HepG2 (cell line): ENCODE data around the gene SELENOT. TPM values are rescaled to one million over a fixed set of nuclear protein-coding genes. Genes with fewer than 3 reads are reported as not detected.

ENCODE experiments used
- ATAC-seq: fragments of 200-7000 bp; cut with Tn5 transposase; 3 replicates; pipeline ENCODE4 v1.9.1; 2020; ENCODE audit warnings: mild to moderate bottlenecking, moderate library complexity
- BruUV-seq: library from RNA; stranded (reverse); fragments of 400-500 nt; replicated peaks from 2 replicates; lab custom pipeline; 2021; lab: Mats Ljungman, UMichigan
- CTCF ChIA-PET: fragments of 300-600 bp; formaldehyde crosslinking; extraction: SDS; loops from one replicate; lab custom pipeline; 2021; ENCODE audit warnings: low total read pairs, inconsistent platforms, low intra/inter-chr PET ratio; lab: Yijun Ruan, JAX
- POLR2A ChIA-PET: fragments of 350-600 bp; sonication (Branson Sonifier 250); formaldehyde crosslinking; loops from one replicate; lab custom pipeline; 2020; ENCODE audit warnings: antibody characterized with exemption, inconsistent platforms; lab: Yijun Ruan, JAX
- DNase-seq: peaks from one replicate; pipeline ENCODE4 v3.0.0-alpha.2; 2015; ENCODE audit warnings: low spot score
- FAIRE-seq: peaks from 3 replicates; lab custom pipeline; 2011; peaks lifted over from hg19 to GRCh38; lab: Jason Lieb, UNC
- H2AFZ ChIP-seq: one replicate; pipeline ENCODE4 v1.6.1; 2011; ENCODE audit warnings: low read length, inconsistent platforms
- H3K27ac ChIP-seq: fragments of 300-600 bp; 3 replicates; pipeline ENCODE4 v1.8.0; 2011; ENCODE audit warnings: mixed run types, mild to moderate bottlenecking, mixed read lengths, low read length, inconsistent platforms; ENCODE audit not compliant: insufficient read depth; ENCODE audit errors: extremely low read length
- H3K27me3 ChIP-seq, 2 experiments: fragments of 200-600 bp in 1 of 2; 2 replicates in 1 of 2; 3 replicates in 1 of 2; pipeline versions ENCODE4 v1.6.0 to v1.8.0; 2011; ENCODE audit warnings: low read length in 2 of 2, mild to moderate bottlenecking in 2 of 2, moderate library complexity in 2 of 2, inconsistent platforms in 1 of 2; ENCODE audit not compliant: insufficient read depth in 2 of 2, control insufficient read depth in 1 of 2
- H3K36me3 ChIP-seq, 2 experiments: fragments of 200-600 bp in 1 of 2; replicated peaks in 1 of 2; 2 replicates in 1 of 2; 3 replicates in 1 of 2; pipeline versions ENCODE4 v1.5.1 to v1.8.0; 2011; ENCODE audit warnings: low read length in 2 of 2, inconsistent platforms in 1 of 2; ENCODE audit not compliant: insufficient read depth in 2 of 2, control insufficient read depth in 1 of 2
- H3K4me1 ChIP-seq: 2 replicates; pipeline ENCODE4 v1.5.1; 2012; ENCODE audit warnings: low read length, inconsistent platforms; ENCODE audit not compliant: insufficient read depth
- H3K4me2 ChIP-seq: 2 replicates; pipeline ENCODE4 v1.6.0; 2011; ENCODE audit warnings: low read depth, low read length, inconsistent platforms
- H3K4me3 ChIP-seq, 3 experiments: fragments of 200-600 bp in 1 of 3; sonication (generic), shearing (Covaris generic) in 1 of 3; replicated peaks in 1 of 3; 2 replicates each; pipeline ENCODE4 v1.5.1; 2011 to 2016; ENCODE audit warnings: low read length in 3 of 3, inconsistent platforms in 2 of 3, low read depth in 2 of 3, mild to moderate bottlenecking in 2 of 3, control low read depth in 1 of 3, mixed read lengths in 1 of 3; ENCODE audit not compliant: insufficient read depth in 1 of 3
- H3K79me2 ChIP-seq: one replicate; pipeline ENCODE4 v1.6.1; 2011; ENCODE audit warnings: low read length, inconsistent platforms; ENCODE audit not compliant: insufficient read depth
- H3K9ac ChIP-seq: 2 replicates; pipeline ENCODE4 v1.6.0; 2011; ENCODE audit warnings: mild to moderate bottlenecking, low read depth, low read length, inconsistent platforms; ENCODE audit not compliant: insufficient read depth
- H3K9me3 ChIP-seq: 2 replicates; pipeline ENCODE4 v1.5.1; 2012; ENCODE audit warnings: mild to moderate bottlenecking, low read length
- H4K20me1 ChIP-seq: 2 replicates; pipeline ENCODE4 v1.6.0; 2011; ENCODE audit warnings: inconsistent platforms, mild to moderate bottlenecking, low read length, moderate library complexity; ENCODE audit not compliant: insufficient read depth
- MAFF ChIP-seq: IDR thresholded peaks from 2 replicates; pipeline ENCODE4 v1.6.1; 2011; ENCODE audit warnings: low read depth, low read length, improper control_type of control experiment
- SMAD9 ChIP-seq: sonication (generic); formaldehyde crosslinking; IDR thresholded peaks from 2 replicates; pipeline ENCODE4 v1.5.1; 2020; ENCODE audit warnings: mild to moderate bottlenecking, missing genetic modification reagents
- SOX5 ChIP-seq: IDR thresholded peaks from 2 replicates; pipeline ENCODE4 v1.6.1; 2016; ENCODE audit warnings: borderline replicate concordance
- ZNF124 ChIP-seq: sonication (generic); formaldehyde crosslinking; IDR thresholded peaks from 2 replicates; pipeline ENCODE4 v1.4.0; 2020; ENCODE audit warnings: missing genetic modification reagents
- ZNF614 ChIP-seq: IDR thresholded peaks from 2 replicates; pipeline ENCODE4 v1.6.1; 2018; ENCODE audit warnings: missing biosample characterization, missing genetic modification reagents, inconsistent platforms, borderline replicate concordance
- WGBS: methylation state at CpG from one replicate; pipeline ENCODE4 v1.1.6; 2017; ENCODE audit warnings: low lambda C conversion rate; 5-methylcytosine and 5-hydroxymethylcytosine counted together
- in situ Hi-C: cut with HindIII; loops from 2 replicates; pipeline ENCODE4 v1.10.0; 2017; ENCODE audit warnings: low pct_unique_long_range_greater_than_20kb; ENCODE audit not compliant: extremely low pct_ligation_motif_present
- intact Hi-C: fragments of 100-400 bp; cut with micrococcal nuclease; formaldehyde crosslinking; loops from one replicate; pipeline ENCODE4 v1.10.0; 2022; ENCODE audit not compliant: unreplicated experiment
- polyA plus RNA-seq, 8 experiments: library from polyadenylated mRNA; depleted of rRNA in 3 of 8; stranded (reverse) in 7 of 8; unstranded in 1 of 8; fragments of >200 nt; fragmentation: Illumina TruSeq in 4 of 8; extraction: Trizol in 4 of 8; gene quantifications; 2 replicates each; pipeline versions ENCODE4 v1.2.1 to v1.2.3, GENCODE V29; 2011 to 2016; ENCODE audit warnings: low read depth in 4 of 8, missing spikeins in 1 of 8, mixed read lengths in 1 of 8; ENCODE audit not compliant: insufficient read depth in 1 of 8
- total RNA-seq, 5 experiments: library from RNA; depleted of rRNA; stranded (reverse); fragments of >200 nt; fragmentation: Illumina TruSeq; extraction: Trizol; gene quantifications; 2 replicates each; pipeline ENCODE4 v1.2.3, GENCODE V29; 2016; ENCODE audit warnings: low read depth in 1 of 5
- TF ChIP-seq, protein P1 (sequence below): sonication (generic); formaldehyde crosslinking; IDR thresholded peaks from 2 replicates; pipeline ENCODE4 v1.4.0; 2020; ENCODE audit warnings: mild to moderate bottlenecking, missing genetic modification reagents, borderline replicate concordance
- TF ChIP-seq, protein P2 (sequence below): sonication (generic); formaldehyde crosslinking; IDR thresholded peaks from 2 replicates; pipeline ENCODE4 v1.8.1; 2023; ENCODE audit warnings: missing genetic modification reagents, inconsistent platforms, borderline replicate concordance
- TF ChIP-seq, protein P3 (sequence below): IDR thresholded peaks from 2 replicates; pipeline ENCODE4 v1.6.1; 2018; ENCODE audit warnings: missing genetic modification reagents, mild to moderate bottlenecking, missing compliant biosample characterization

SELENOT gene
- total and polyA plus RNA-seq, 2 of the 13 experiments (the other 11 are each of a cell fraction or from before 2014, with no cell fraction given), result 122 to 273 TPM

DNA sequence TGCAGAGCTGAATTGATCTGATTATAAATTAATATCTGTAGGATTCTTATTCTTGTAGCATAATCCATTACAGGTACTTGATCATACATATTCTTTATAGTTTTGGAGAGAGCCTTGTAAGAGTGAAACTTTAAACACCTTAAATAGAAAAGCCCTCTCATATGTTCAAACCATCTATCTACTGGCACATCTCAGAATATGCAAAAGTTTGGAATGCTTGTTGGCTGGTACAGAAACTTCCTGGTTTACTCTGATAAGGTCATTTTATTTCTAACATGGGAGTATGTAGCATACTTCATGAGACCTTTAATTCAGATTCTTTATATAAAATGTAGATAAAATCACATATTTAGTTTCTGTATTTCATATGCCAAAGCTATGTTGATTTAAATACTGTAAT is 21.9 kb upstream of the SELENOT start (continued):
- TF ChIP-seq, protein P1, sequence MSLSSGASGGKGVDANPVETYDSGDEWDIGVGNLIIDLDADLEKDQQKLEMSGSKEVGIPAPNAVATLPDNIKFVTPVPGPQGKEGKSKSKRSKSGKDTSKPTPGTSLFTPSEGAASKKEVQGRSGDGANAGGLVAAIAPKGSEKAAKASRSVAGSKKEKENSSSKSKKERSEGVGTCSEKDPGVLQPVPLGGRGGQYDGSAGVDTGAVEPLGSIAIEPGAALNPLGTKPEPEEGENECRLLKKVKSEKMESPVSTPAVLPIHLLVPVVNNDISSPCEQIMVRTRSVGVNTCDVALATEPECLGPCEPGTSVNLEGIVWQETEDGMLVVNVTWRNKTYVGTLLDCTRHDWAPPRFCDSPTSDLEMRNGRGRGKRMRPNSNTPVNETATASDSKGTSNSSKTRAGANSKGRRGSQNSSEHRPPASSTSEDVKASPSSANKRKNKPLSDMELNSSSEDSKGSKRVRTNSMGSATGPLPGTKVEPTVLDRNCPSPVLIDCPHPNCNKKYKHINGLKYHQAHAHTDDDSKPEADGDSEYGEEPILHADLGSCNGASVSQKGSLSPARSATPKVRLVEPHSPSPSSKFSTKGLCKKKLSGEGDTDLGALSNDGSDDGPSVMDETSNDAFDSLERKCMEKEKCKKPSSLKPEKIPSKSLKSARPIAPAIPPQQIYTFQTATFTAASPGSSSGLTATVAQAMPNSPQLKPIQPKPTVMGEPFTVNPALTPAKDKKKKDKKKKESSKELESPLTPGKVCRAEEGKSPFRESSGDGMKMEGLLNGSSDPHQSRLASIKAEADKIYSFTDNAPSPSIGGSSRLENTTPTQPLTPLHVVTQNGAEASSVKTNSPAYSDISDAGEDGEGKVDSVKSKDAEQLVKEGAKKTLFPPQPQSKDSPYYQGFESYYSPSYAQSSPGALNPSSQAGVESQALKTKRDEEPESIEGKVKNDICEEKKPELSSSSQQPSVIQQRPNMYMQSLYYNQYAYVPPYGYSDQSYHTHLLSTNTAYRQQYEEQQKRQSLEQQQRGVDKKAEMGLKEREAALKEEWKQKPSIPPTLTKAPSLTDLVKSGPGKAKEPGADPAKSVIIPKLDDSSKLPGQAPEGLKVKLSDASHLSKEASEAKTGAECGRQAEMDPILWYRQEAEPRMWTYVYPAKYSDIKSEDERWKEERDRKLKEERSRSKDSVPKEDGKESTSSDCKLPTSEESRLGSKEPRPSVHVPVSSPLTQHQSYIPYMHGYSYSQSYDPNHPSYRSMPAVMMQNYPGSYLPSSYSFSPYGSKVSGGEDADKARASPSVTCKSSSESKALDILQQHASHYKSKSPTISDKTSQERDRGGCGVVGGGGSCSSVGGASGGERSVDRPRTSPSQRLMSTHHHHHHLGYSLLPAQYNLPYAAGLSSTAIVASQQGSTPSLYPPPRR (CRISPR knock-in tag), result no peak
- no peak for TF ChIP-seq ZNF124
- TF ChIP-seq, all 625 proteins: peak for 0

DNA sequence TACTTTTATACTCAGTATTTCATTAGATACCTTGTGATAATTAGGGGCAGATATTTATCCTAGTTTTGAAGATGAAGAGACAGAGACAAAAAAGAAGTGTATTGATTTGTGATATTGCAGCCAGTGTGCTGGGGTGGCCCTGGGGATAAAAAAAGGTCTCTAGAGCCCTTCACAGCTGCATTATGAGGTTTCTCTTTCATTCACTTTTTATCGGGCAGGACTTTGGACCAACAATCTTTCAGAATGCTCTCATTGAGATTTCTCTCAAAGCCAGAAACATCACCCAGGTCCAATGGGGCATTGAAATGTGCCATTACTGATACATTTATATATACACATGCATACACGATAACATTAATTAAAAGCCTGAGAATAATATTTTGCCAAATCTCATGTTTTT is 20.5 kb upstream of the SELENOT start:
- in situ Hi-C loops, result no loop called here
- intact Hi-C loops, result no loop called here
- H3K9ac ChIP-seq, result no peak overlapping the region
- WGBS, result 89% methylated on average over 2 of the region's 2 CpGs
- no peak for ATAC-seq
- BruUV-seq, result no TSS peak
- no peak overlapping the region for H3K27ac ChIP-seq
- no peaks in the 10 kb centered on the region for H3K27me3 ChIP-seq
- DNase-seq, result no peak
- H4K20me1 ChIP-seq, result no peaks in the 10 kb centered on the region; the same call in 1 of the 2 replicates
- no peak for FAIRE-seq
- H3K4me3 ChIP-seq, result no peak overlapping the region
- peaks cover 1 to 54% of the 10 kb centered on the region in 2 experiments; a peak in 3 of 5 replicates for H3K36me3 ChIP-seq
- CTCF ChIA-PET, result no interaction called here
- no peaks in the 10 kb centered on the region for H3K4me1 ChIP-seq
- no peak overlapping the region for H3K4me2 ChIP-seq
- H2AFZ ChIP-seq, result no peak overlapping the region
- no peaks in the 10 kb centered on the region for H3K9me3 ChIP-seq
- H3K79me2 ChIP-seq, result no peaks in the 10 kb centered on the region
- POLR2A ChIA-PET, result no interaction called here
- TF ChIP-seq SMAD9 (CRISPR knock-in tag) (no peak), ZNF614 (CRISPR knock-in tag) (no peak), SOX5 (CRISPR knock-in tag) (no peak), MAFF (no peak)
- TF ChIP-seq, protein P2, sequence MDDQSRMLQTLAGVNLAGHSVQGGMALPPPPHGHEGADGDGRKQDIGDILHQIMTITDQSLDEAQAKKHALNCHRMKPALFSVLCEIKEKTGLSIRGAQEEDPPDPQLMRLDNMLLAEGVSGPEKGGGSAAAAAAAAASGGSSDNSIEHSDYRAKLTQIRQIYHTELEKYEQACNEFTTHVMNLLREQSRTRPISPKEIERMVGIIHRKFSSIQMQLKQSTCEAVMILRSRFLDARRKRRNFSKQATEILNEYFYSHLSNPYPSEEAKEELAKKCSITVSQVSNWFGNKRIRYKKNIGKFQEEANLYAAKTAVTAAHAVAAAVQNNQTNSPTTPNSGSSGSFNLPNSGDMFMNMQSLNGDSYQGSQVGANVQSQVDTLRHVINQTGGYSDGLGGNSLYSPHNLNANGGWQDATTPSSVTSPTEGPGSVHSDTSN (CRISPR knock-in tag), result no peak
- TF ChIP-seq, protein P3, sequence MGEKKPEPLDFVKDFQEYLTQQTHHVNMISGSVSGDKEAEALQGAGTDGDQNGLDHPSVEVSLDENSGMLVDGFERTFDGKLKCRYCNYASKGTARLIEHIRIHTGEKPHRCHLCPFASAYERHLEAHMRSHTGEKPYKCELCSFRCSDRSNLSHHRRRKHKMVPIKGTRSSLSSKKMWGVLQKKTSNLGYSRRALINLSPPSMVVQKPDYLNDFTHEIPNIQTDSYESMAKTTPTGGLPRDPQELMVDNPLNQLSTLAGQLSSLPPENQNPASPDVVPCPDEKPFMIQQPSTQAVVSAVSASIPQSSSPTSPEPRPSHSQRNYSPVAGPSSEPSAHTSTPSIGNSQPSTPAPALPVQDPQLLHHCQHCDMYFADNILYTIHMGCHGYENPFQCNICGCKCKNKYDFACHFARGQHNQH (CRISPR knock-in tag), result no peak
